Measurements from ENCODE around the gene MME.

MME gene

GRCh38 chr3:155088706-155089345, 8.7 kb downstream of the MME start:
- TF ChIP-seq TAF1 (IDR thresholded peaks at IDR 0.05; ENCODE audit: borderline replicate concordance, insufficient read depth, low read length) (no peak), FOXP2 (optimal IDR thresholded peaks at IDR 0.05; ENCODE audit: borderline replicate concordance, extremely low read depth, extremely low read length, insufficient read depth) (no peak), POLR2AphosphoS5 (IDR thresholded peaks at IDR 0.05; ENCODE audit: low read depth, low read length) (no peak), SIN3A (IDR thresholded peaks at IDR 0.05; ENCODE audit: borderline replicate concordance, insufficient read depth, low read length) (no peak), REST (IDR thresholded peaks at IDR 0.05; ENCODE audit: insufficient read depth in 1 of 2, low read depth in 2 of 2, low read length in 2 of 2) (no peak)

GRCh38 chr3:155089495-155089894, 9.4 kb downstream of the MME start:
- TF ChIP-seq FOXP2 (optimal IDR thresholded peaks at IDR 0.05; ENCODE audit: borderline replicate concordance, extremely low read depth, extremely low read length, insufficient read depth) = no peak
- no peak for TF ChIP-seq POLR2AphosphoS5 (IDR thresholded peaks at IDR 0.05; ENCODE audit: low read depth, low read length)
- no peak for TF ChIP-seq TAF1 (IDR thresholded peaks at IDR 0.05; ENCODE audit: borderline replicate concordance, insufficient read depth, low read length)
- no peak for TF ChIP-seq REST (IDR thresholded peaks at IDR 0.05; ENCODE audit: insufficient read depth in 1 of 2, low read depth in 2 of 2, low read length in 2 of 2)
- no peak for TF ChIP-seq SIN3A (IDR thresholded peaks at IDR 0.05; ENCODE audit: borderline replicate concordance, insufficient read depth, low read length)

GRCh38 chr3:155093261-155093660, 13.1 kb downstream of the MME start:
- TF ChIP-seq TAF1 (IDR thresholded peaks at IDR 0.05; ENCODE audit: borderline replicate concordance, insufficient read depth, low read length) (no peak), POLR2AphosphoS5 (IDR thresholded peaks at IDR 0.05; ENCODE audit: low read depth, low read length) (no peak), FOXP2 (optimal IDR thresholded peaks at IDR 0.05; ENCODE audit: borderline replicate concordance, extremely low read depth, extremely low read length, insufficient read depth) (no peak), REST (IDR thresholded peaks at IDR 0.05; ENCODE audit: insufficient read depth in 1 of 2, low read depth in 2 of 2, low read length in 2 of 2) (no peak), SIN3A (IDR thresholded peaks at IDR 0.05; ENCODE audit: borderline replicate concordance, insufficient read depth, low read length) (no peak)

GRCh38 chr3:155096303-155097008, 16.3 kb downstream of the MME start:
- TF ChIP-seq TAF1 (IDR thresholded peaks at IDR 0.05; ENCODE audit: borderline replicate concordance, insufficient read depth, low read length) (no peak), REST (IDR thresholded peaks at IDR 0.05; ENCODE audit: insufficient read depth in 1 of 2, low read depth in 2 of 2, low read length in 2 of 2) (no peak), POLR2AphosphoS5 (IDR thresholded peaks at IDR 0.05; ENCODE audit: low read depth, low read length) (no peak), FOXP2 (optimal IDR thresholded peaks at IDR 0.05; ENCODE audit: borderline replicate concordance, extremely low read depth, extremely low read length, insufficient read depth) (no peak), SIN3A (IDR thresholded peaks at IDR 0.05; ENCODE audit: borderline replicate concordance, insufficient read depth, low read length) (no peak)

All from PFSK-1 (cell line).